ENCODE measurements around the gene PIP4K2C.

- TF ChIP-seq CTCF (conservative IDR thresholded peaks at IDR 0.05; ENCODE audit: low read depth, low read length), result no peak
- TF ChIP-seq EZH2 (IDR thresholded peaks at IDR 0.05; ENCODE audit: low read length, unreplicated experiment), result no peak
Observed at GRCh38 chr12:57563358-57563757, 27.6 kb upstream of the PIP4K2C start.

Data from PC-3 (cell line).